Upper lobe of left lung (tissue), 4 donors: Measurements from ENCODE around the gene TGFBR3L.

Experiments used
- POLR2A ChIP-seq, 4 donors: fragments of 450-650 bp; IDR thresholded peaks; one replicate each; pipeline ENCODE4 v1.5.1; 2016 to 2017; ENCODE audit warnings: antibody characterized with exemption in 4 of 4, mild to moderate bottlenecking in 2 of 4
- TF ChIP-seq, protein P1 (sequence below), 6 experiments: fragments of 450-650 bp in 4 of 6; fragments of 200-600 bp in 2 of 6; sonication (generic) in 2 of 6; IDR thresholded peaks; one replicate each; pipeline ENCODE4 v1.5.1; 2016 to 2019; ENCODE audit warnings: antibody characterized with exemption in 6 of 6

DNA sequence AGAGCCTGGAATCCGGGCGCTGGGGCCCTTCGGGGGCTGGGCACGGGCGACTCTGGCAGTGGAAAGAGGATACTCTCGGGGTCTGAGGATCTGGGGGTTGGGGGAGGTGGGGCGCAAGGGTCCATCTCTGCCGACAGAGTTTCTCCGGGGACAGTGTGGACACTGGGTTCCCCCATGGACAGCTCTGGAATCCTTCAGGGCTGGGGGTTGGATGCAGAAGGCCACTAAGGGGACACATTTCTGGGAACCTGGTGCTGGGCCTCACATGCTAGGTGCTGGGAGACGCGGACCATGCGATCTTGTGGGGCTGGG is 2.3 kb downstream of the TGFBR3L start:
- TF ChIP-seq, protein P1, sequence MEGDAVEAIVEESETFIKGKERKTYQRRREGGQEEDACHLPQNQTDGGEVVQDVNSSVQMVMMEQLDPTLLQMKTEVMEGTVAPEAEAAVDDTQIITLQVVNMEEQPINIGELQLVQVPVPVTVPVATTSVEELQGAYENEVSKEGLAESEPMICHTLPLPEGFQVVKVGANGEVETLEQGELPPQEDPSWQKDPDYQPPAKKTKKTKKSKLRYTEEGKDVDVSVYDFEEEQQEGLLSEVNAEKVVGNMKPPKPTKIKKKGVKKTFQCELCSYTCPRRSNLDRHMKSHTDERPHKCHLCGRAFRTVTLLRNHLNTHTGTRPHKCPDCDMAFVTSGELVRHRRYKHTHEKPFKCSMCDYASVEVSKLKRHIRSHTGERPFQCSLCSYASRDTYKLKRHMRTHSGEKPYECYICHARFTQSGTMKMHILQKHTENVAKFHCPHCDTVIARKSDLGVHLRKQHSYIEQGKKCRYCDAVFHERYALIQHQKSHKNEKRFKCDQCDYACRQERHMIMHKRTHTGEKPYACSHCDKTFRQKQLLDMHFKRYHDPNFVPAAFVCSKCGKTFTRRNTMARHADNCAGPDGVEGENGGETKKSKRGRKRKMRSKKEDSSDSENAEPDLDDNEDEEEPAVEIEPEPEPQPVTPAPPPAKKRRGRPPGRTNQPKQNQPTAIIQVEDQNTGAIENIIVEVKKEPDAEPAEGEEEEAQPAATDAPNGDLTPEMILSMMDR (IDR thresholded peaks at IDR 0.05): no peak
- no peak for TF ChIP-seq POLR2A (IDR thresholded peaks at IDR 0.05)
